ENCODE data around the gene CALML3. TPM values are rescaled to one million over a fixed set of nuclear protein-coding genes. Genes with fewer than 3 reads are reported as not detected.

The CALML3 gene
- total RNA-seq, 1 donor from 2014 or later = 9.8 TPM

DNA sequence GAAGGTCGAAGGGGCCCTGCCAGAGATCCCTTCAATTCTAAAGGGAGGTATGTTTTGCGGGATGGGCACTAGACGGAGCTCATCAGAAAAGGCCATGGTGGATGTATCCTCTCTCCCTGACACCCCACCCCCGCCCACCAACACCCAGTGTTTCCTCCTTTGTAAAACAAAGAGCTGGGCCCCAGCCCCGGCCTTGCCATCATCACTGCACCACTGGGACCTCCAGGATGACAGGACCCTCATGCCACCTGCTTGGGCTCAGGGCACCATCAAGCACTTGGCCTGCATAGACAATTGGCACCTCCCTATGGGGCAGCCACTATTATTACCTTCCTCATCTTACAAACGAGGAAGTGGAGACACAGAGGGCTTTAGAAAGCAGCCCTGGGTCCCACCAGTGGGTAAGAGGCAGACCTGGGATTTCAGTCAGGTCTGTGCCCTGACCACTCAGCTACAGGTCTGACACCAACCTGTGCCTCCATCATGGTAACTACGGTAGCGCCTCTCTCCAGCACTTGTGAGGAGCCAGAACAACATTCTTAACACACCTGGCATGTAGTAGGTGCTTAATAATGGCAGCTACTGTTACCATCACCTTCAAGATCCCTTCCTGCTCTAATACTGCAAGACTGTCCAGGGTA, 2.0 kb downstream of the CALML3 start:
- DNase-seq = no peak

- DNase-seq = no peak
Observed at GRCh38 chr10:5527332-5528200, 2.8 kb downstream of the CALML3 start.

DNA sequence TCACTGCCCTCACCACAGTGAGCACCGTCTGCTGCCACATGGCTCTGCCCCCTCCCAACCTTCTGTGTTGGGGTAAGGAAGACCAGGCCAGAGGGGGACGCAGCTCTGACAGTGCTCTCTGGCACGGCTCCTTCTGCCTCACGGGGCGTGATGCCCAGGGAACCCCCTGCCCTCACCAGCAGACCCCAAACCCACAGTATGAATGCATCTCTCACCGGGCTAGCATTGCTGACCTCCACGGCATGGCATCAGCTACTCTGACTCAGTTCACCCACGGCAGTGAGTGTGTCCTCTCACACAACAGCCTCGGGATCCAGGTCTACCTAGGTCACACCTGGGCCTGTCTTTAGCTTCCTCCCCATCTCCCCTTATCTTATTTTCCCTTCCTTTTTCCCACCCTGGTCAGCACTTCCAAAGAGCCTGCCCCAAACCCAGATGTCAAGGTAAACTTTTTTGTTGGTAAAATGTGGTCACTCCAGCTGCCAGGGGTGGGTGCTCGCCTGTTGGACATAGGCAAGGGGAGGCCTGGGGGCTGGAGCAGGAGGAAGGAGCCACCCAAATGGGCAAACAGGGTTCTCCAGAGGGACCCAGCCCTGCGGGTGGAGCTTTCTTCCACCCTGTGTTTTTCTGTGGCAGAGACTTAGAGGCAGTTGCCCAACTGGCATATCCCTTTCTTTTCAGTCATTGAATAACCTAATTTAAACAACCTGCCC, 4.4 kb downstream of the CALML3 start:
- no peak for DNase-seq

- no peak for DNase-seq
Observed at GRCh38 chr10:5529702-5530411, 5.1 kb downstream of the CALML3 start.

GRCh38 chr10:5530412-5530806, 5.6 kb downstream of the CALML3 start:
- no peak for DNase-seq

DNA sequence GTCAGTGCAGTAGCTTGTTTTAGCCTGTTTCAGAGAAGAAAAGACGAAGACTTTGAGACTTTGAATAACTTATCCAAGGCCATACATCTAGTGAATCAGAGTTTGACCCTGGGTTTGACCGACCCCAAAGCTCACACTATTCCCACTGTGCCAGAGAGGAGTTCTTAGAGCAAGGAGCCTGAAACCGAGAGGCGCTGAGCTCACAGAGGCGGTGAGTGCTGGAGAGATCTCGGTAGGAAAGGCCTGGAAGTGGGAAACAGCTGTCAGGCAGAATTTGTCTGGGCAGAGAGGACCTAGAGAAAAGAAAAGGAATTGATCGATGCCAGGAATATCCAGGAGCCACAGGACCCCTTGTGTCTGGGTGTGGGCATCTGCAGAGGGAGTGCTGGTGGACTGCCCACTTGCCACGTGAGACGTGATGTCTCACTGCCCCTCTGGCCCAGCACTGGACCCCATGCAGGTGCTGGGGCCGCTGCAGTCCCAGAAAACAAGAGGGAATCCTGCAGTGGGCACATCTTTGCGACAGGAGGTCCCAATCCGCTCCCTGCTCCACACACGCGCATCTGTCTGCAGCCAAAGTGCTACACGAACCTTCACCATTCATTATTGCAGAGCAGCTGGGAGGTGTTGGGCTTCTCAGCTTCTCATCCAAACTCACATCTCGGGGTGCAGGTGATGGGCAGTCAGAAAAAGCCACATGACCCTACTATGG, 6.2 kb downstream of the CALML3 start:
- DNase-seq = no peak

GRCh38 chr10:5531558-5532306, 7.0 kb downstream of the CALML3 start:
- no peak for DNase-seq

DNA sequence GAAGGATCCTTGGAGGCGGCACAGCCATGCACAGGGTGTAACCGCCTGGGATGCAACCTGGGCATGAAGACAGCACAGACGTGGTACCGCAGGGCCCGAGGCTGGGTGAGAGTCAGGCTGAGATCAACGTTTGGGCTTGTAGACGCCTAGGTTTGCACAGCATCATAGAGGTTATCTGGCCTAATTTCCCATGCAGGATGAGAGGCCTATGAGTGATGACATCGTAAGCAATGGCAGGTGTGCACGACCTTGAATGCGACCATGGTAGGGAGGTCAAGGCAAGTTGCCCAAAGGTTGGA, 7.5 kb downstream of the CALML3 start:
- no peak for DNase-seq

DNA sequence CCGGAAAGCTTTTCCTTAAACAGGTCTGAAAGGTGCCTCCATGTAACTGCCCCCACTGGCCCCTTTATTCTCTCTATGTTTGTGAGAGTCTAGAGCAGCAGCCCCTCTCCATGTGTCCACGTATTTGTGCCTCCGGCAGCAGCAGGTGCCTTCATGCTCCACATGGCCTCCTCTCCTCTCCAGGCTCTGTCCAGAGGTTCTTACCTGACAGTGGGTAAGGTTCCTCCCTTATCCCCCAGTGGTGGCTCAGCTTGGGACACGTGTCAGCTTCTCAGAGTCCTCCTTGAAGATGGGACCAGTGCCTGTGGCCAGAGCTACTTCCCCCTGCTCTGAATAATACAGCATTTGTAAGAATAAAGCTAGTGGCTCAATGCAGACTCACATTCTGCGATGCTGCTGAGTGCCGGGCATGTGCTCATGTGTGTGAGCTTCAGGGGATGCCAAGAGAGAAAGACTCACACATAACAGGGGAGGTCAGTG, 7.9 kb downstream of the CALML3 start:
- no peak for DNase-seq

DNA sequence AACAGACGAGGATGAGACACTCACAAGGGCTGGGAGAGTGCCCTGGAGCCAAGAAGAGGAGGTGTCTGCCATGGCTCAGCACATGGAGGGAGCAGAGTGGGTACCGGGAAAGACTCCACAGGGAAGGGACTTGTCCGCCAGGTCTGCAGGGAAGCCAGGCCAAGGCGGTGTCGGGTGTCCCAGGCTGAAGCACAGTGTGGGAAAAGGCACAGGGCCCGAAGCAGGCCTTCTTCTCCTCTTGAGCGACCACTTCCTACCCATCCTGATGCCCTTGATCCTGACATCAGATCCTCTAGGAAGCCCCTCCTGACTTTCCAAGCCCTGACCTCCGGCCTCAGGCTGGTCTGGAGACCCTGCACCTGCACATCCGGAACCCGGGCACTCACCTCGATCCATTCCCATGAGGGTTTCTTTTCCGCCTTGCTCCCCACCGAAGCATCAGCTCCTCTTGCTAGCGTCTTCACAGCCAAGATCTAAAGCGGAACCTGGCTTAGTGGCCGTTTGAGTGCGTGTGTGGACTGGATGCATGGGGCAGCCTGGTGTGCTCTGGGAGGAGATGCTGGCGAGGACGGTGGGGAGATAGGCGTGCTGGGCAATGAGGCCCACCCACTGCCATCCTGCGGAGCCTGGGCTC, 8.5 kb downstream of the CALML3 start:
- no peak for DNase-seq

DNA sequence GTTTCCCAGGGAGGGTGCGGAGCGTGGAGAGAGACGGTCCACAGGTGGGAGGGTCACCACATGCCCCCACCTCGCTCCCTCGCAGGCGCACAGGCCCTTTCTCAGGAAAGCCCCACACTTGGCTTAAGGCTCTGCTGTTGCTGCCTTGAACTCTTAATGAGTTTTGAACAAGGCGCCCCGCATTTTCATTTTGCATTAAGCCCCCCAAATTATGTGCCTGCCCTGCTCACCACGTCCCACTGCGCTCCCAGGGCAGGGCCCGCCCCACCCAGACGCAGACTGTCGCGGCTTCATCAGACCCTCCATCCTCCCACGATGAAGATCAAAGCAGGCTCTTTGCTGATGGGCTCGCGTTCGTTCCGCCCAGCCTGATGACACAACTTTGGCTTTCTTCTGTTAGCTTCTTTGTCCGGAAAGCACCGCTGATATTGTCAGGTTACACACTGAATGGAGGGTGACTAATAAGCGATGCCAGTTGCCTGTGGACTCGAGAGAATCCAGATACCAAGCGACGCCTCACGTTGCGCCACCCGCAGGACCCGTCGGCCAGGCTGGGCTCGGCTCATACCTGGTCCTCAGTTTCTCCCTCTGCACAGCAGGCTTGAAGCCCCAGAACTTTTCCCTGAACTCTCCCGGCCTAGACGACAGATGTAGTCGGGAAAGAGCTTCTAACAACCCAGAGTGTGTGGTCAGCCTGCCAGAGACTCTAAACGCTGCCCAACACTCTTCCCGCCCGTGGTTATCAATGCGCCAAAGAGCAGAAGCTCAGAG, 9.5 kb downstream of the CALML3 start:
- no peak for DNase-seq

- peak; percentile 73 for DNase-seq
Observed at GRCh38 chr10:5534880-5535856, 10.4 kb downstream of the CALML3 start.

DNA sequence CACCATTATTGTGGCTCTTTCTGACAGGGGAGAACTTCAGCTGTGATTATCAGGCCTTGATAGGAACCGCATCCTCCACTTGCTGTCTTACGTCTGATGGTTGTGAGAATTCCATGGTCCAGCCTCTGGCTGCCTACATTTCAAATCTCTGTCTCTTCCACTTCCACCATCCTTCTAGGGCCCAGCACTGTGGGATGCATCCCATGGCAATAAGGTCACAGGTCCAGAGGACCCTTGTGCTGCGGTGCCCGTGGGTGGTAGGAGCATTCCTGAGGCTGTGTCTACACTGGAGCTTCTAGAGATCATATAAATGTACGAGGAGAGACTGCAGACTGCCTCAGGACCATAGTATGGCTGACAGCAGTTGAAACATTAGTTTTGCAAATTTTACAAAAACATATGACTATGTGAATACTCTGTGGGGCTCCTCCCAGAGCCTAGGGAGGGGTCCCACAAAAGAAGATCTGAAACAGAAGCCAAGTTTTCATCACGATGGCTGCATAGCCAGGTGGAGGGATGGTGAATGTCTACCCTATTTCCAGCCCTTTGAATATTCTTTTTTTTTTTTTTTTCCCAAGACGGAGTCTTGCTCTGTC, 11.8 kb downstream of the CALML3 start:
- DNase-seq = no peak

DNA sequence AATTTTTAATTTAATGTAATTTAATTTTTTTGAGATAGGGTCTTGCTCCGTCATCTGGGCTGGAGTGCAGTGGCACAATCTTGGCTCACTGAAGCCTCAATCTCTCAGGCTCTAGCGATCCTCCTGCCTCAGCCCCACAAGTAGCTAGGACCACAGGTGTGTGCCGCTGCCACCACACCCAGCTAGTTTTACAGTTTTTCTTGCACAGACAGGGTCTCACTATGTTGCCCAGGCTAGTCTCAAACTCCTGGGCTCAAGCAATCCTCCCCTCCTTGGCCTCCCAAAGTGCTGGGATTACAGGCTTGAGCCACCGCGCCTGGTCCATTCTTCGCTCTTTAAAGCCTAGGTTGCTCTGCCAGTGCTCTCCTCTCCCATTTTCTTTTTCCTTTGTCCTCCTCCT, 12.9 kb downstream of the CALML3 start:
- DNase-seq = no peak

DNA sequence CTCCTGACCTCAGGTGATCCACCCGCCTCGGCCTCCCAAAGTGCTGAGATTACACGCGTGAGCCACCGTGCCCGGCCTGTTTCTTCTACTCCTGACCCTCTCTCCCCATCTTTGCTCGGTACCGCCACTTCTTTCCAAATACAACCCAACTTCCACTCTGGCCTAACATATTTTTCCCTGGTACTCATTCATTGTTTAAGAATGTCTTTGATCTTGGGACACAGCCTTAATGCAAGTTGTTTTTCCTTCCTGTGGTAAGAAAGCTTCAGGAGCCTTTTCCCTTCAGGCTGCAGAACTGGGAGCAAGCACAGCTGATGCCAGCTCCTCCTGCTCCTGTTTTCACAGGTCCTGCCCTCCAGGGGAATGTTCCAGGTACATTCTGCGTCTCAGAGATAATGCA, 13.7 kb downstream of the CALML3 start:
- DNase-seq = no peak

- no peak for DNase-seq
Observed at GRCh38 chr10:5538892-5539651, 14.3 kb downstream of the CALML3 start.

DNA sequence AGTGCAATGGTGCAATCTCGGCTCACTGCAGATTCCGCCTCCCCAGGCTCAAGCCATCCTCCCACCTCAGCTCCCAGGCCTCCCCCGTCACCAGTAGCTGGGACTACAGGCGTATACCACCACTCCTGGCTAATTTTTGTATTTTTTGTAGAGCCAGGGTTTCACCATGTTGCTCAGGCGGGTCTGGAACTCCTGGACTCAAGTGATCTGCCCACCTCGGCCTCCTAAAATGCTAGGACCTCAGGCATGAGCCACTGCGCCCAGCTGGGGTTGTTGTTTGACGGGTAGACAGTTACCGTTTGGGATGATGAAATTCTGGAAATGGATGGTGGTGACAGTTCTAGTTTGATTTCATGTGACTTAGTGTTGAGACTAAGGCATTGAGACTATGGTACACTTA, 15.3 kb downstream of the CALML3 start:
- no peak for DNase-seq

Measured in skin of body (tissue), 2 donors.